Measurements from ENCODE around the gene DCHS2. TPM values are rescaled to one million over a fixed set of nuclear protein-coding genes. Genes with fewer than 3 reads are reported as not detected.
A peak's percentile ranks its signal among the peaks of the same experiment; 100 is the strongest.

DCHS2 gene
- total RNA-seq, 1 donor from 2014 or later, result 0.03 TPM

DNA sequence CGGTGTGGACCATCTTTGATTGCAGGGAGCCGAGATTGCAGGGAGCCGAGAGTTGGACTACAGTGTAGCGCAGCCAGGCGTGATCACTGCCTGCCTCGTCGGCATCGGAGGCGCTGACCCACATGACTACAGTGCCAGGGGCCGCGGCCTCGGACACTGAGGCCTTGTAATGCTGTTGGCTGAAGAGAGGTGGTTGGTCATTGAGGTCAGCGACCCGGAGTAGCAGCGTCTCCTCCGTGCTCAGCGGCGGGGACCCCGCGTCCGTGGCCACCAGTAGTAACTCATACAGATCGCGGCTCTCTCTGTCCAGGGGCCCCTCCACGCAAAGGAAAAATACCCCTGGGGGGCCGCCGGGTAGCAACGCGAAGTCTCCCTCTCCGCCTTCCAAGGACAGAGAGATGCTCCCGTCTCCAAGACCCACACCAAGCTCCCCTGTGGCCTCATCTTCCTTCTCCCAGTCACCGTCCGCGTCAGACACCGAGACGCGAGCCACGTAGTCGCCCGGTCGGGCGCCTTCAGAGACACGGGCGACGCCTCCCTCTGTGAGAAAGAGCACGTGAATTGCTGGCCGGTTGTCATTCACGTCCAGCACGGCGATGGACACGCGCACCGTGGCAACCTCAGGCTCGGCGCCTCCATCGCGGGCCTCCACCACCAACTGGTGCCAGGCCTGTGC, 1.9 kb downstream of the DCHS2 start:
- DNase-seq (ENCODE audit: low read depth), result no peak

DNA sequence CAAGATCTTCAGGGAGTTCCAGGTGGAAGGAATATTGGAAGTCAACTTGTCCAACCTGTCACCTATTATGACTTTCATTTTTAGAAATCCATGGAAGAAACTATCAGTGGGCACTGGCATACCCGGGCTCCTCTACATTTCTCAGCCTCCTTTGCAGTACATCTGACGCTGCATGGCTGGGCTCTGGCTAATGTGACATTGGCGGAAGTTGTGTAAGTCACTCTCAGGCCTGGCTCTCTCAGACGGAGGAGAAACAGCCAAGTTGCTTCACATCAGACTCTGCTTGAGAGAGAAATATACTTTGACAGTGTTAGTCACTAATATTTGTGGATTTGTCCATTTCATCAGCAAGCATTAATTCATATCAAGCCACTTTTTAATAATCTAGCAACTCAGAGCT, 4.5 kb downstream of the DCHS2 start:
- DNase-seq (ENCODE audit: low read depth), result no peak

DNA sequence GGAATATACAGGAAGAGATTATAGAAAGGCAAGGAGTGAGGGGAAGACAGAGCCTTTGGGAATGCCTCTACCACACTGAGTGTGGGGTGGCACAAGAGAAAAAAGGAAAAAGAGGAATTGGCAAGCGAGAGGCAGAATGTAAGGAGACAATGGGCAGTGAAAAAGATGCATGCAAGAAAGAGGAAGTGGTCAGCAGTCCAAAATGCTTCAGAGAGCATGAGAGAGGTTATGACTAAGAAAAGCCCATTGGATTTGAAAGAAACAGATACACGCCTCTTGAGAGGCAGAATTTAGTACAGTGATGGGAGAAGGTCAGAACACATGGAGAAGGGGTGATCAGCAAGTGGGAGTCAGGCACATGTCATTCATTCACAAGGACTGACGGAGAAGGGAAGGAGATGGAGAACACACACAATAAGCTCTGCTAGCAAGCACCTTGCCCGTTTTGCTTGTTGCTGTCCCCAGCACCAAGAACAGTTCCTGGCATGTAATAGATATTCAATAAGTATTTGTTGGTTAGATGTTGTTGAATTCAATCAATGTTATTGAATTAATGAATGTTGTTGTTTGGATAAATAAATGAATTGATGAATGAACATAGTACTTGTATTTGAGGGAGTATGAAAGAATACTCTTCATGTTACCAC, 6.3 kb downstream of the DCHS2 start:
- no peak for DNase-seq (ENCODE audit: low read depth)

DNA sequence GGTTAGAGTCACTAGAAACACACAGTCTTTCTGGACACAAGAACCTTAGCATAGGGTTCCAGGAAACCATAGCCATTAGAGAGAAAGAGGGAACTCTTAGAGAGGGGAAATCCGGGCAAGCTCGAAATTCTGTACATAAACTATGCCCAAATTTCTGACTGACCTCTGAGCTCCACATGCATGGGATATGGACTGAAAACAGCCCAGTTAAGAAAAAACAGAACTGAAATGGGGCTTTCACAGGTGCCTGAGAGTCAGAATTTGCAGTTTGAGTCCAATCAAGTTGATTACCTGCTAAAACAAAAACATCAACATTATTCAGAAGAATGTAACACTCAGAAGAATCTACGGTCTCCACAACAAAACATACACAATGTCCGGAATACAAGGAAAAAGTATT, 13.1 kb downstream of the DCHS2 start:
- no peak for DNase-seq (ENCODE audit: low read depth)

GRCh38 chr4:154478128-154478527, 13.5 kb downstream of the DCHS2 start:
- no peak for DNase-seq (ENCODE audit: low read depth)

DNA sequence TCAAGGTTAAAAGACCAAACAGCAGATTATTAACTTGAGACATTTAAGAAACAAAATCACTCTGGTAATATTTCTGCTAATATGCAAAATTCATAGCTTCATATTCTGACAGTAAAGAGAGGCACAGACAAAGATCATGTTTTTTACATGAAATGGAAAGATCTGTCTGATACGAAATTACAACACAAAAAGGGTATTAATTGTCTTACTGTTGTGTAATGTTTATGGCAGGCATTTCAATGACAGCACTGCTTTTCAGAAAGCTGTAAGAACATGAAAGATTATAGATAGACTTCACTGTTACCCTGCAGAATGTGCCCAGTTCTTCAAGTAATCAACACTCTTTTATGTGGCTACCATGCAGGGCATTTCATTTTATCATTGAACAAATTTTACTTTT, 15.4 kb downstream of the DCHS2 start:
- DNase-seq (ENCODE audit: low read depth), result no peak

DNA sequence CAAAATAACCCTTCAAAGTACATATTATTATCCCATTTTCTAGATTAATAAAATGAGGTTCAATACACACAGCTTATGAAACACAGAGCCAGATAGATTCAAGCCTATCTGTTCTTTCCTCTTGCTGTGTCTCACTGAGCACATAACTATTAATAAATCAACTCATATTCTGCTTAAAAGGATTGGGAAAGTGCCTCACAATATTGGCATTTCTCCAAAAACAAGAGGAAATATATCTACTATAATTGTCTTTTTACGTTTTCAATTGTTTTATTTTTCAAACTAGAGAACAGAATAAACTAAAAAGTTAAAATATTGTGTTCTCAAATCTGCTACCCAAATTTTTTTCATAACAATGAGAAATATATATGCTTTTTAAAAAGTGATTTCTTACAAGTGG, 15.8 kb downstream of the DCHS2 start:
- no peak for DNase-seq (ENCODE audit: low read depth)

GRCh38 chr4:154473497-154473896, 18.1 kb downstream of the DCHS2 start:
- DNase-seq (ENCODE audit: low read depth), result no peak

DNA sequence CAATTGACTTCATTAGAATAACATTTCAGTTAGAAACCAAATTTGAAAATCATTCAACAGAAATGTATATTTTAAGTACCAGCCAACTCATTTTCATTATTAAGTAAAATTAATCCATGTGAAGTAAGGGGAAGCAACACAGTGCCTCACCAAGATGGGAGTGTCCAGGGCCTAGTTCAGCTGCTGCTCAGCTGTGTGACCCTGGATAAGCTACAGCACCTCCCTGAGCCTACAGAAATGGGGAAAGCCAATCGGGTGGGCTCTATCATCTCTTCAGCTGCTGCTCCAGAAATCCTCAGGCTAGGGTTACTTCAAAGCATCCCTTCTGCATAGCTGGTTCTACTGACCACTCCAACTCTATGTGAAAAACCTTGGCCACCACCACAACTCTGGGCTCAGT, 18.7 kb downstream of the DCHS2 start:
- no peak for DNase-seq (ENCODE audit: low read depth)

DNA sequence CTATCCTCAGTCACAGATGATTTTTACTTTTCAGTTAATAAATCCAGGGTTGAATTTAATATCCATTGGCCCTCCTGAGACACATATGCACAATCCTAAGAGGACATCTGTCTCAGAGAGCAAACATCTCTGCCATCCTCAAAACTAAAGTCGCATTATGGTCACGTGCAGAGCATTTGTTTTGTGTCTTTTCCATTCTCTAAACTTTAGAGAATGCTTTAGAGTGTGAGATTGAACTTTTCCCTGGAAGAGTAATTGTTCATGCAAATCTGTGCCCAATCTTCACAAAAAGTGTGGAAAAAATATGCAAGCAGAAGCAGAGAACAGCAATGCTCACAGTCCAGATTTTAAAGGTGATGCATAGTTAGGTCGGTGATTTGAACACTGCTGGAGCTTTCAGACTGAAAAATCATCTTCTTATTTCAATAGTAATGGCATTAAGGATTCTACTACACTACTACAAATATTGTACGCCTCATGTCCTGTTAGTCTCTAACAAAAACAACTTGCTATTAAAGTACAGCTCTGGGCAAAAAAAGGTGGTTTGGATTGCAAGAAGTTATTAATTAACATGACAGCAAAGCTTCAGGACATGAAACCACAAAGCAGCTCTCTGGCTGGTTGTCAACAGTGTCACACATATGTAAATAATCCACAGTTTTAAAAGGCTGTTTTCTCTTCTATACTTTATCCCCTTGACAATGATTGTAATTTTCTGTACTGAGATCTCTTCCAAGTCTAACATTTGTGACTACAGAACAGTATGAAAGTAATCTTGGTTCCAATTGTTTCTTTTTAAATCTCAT, 19.9 kb downstream of the DCHS2 start:
- no peak for DNase-seq (ENCODE audit: low read depth)

DNA sequence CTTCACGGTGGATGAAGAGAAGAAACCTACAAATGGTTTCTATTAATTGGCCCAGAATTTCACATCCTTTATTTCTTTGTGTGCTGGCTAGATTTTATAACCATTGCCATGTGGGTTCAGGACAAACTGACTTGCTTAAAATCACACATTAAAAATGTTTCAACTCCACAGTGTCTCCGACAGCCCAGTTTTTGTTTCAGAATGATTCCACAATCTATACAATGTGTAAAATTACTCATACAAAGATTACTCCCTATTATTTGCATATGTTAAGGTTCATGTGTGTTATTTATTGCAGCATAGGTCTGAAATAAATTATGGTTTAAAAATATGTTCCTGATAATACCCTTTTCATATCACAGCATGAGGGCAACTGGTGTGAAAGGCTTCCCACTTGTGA, 20.6 kb downstream of the DCHS2 start:
- DNase-seq (ENCODE audit: low read depth), result no peak

DNA sequence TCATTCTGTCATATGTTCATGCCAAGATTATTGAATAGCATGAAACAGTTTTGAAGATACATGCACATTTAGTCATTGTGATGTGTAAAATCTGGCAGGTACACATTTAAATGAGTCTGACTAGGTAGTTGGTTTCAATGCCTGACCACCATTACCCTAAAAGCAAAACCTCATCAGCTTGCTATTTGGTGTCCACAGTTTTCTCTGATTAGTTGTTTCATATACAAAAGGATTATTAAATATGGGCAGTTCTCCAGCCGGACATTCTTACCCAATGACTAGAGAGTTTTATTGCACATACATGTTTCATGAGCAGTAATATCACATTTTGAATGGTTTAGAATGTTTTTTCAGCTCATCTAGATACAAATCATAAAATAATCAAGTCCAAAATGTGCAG, 23.7 kb downstream of the DCHS2 start:
- no peak for DNase-seq (ENCODE audit: low read depth)

GRCh38 chr4:154466336-154466735, 25.3 kb downstream of the DCHS2 start:
- no peak for DNase-seq (ENCODE audit: low read depth)

DNA sequence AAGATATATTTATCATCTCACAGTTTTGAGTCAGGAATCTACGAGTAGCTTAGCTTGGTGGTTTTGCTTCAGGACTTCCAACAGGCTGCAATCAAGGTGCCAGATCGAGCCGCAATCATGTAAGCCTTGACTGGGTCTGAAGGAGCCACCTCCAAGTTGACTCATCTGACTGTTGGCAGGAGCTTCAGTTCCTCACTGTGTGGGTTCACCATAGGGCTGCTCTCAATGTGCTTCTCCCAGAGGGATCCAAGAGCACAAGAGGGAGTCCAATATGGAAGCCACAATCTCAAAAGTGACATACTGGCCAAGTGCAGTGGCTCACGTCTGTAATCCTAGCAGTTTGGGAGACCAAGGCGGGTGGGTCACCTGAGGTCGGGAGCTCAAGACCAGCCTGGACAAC, 26.5 kb downstream of the DCHS2 start:
- no peak for DNase-seq (ENCODE audit: low read depth)

- peak; percentile 1 for DNase-seq (ENCODE audit: low read depth)
Measured at GRCh38 chr4:154464654-154465053, 26.9 kb downstream of the DCHS2 start.

DNA sequence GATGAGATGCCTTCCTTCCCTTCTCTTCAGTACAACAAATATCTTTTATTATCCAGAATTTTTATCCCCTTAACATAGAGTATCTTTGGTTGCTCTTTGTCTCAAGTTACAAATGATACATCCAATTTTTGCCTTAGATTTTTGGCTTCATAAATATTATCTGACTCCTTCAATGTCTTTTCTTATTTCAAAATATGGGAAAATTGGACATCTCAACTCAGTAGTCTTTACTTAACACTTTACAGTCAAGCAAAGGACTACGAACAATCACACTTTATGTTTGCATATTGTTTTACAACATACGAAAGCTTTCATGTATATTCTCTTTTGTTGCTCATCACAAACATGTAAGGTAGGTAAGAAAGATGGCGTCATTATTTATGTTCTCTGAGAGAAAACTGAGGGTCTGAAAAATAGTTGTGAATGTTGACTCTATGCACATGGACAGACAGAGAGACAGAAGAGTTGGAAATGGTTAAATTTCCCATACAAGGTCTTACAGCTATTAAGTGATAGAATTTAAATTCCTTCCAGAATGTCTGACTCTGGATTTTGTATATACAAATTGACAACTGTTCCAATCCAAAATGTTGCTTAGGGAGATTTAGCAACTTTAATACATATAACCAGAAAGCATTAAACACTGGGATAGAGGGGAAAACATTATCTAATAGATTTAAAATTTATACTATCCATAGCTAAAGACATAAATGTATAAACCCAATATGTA, 29.4 kb downstream of the DCHS2 start:
- no peak for DNase-seq (ENCODE audit: low read depth)

- DNase-seq (ENCODE audit: low read depth), result no peak
Measured at GRCh38 chr4:154457471-154457870, 34.1 kb downstream of the DCHS2 start.

GRCh38 chr4:154456889-154457288, 34.7 kb downstream of the DCHS2 start:
- no peak for DNase-seq (ENCODE audit: low read depth)

GRCh38 chr4:154456240-154456639, 35.4 kb downstream of the DCHS2 start:
- no peak for DNase-seq (ENCODE audit: low read depth)

- no peak for DNase-seq (ENCODE audit: low read depth)
Measured at GRCh38 chr4:154455111-154455510, 36.5 kb downstream of the DCHS2 start.

DNA sequence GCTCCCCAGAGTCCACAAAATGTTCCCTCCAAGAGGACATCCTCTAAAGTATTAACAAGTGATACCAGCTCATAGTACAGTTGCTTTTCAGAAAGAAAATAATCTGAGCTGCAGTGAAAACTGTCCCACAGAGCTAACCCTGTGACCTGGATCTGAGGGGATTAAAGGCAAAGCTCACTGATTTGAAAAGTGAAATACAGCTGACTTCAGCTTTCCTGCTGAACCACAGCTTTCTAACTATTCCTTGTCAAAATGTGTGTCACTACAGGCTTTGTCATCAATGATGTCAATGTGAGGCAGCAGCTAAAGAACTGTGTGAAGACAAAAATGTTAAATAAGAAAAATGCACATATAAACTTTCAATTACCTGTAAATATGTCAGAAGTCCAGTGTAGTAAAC, 36.9 kb downstream of the DCHS2 start:
- DNase-seq (ENCODE audit: low read depth), result no peak
